Aorta (tissue), 5 donors: ENCODE results near the gene PHF13. TPM values are rescaled to one million over a fixed set of nuclear protein-coding genes. Genes with fewer than 3 reads are reported as not detected.
"Not testable (repeated sequence)": the region's sequence is repeated elsewhere in the genome, so short reads cannot be mapped to it uniquely, and the experiment has no call there.

Experiments
- ATAC-seq: fragments of 200-7000 bp; cut with Tn5 transposase; one replicate; pipeline ENCODE4 v1.9.1; 2022; ENCODE audit warnings: moderate library complexity; ENCODE audit not compliant: low FRiP score
- DNase-seq, 2 donors: peaks; one replicate each; pipeline ENCODE4 v3.0.0-alpha.2; 2020
- H3K27ac ChIP-seq, 2 donors: one replicate each; pipeline ENCODE4 v1.5.1; 2013; ENCODE audit warnings: low read length in 2 of 2, mild to moderate bottlenecking in 2 of 2, moderate library complexity in 2 of 2, control low read depth in 1 of 2, inconsistent platforms in 1 of 2, low read depth in 1 of 2
- H3K27me3 ChIP-seq, 2 donors: one replicate each; pipeline ENCODE4 v1.6.1; 2013; ENCODE audit warnings: control low read depth in 1 of 2, low read length in 1 of 2, mild to moderate bottlenecking in 1 of 2, moderate library complexity in 1 of 2; ENCODE audit not compliant: insufficient read depth in 2 of 2, control insufficient read depth in 1 of 2
- H3K36me3 ChIP-seq, 2 donors: one replicate each; pipeline ENCODE4 v1.6.1; 2013; ENCODE audit warnings: control low read depth in 1 of 2, low read length in 1 of 2, mild to moderate bottlenecking in 1 of 2; ENCODE audit not compliant: insufficient read depth in 2 of 2, control insufficient read depth in 1 of 2
- H3K4me1 ChIP-seq, 2 donors: one replicate each; pipeline ENCODE4 v1.6.1; 2013; ENCODE audit warnings: low read length in 2 of 2, control low read depth in 1 of 2, mild to moderate bottlenecking in 1 of 2, moderate library complexity in 1 of 2; ENCODE audit not compliant: insufficient read depth in 2 of 2, control insufficient read depth in 1 of 2
- H3K4me3 ChIP-seq, 2 donors: one replicate each; pipeline ENCODE4 v1.5.1; 2013; ENCODE audit warnings: low read length in 2 of 2, control low read depth in 1 of 2, mild to moderate bottlenecking in 1 of 2
- H3K9me3 ChIP-seq: one replicate; pipeline ENCODE4 v1.6.1; 2013; ENCODE audit warnings: mild to moderate bottlenecking, low read length; ENCODE audit not compliant: control insufficient read depth
- WGBS, 2 donors: extraction: QIAGEN DNeasy Blood & Tissue Kit; methylation state at CpG; one replicate each; pipeline ENCODE4 v1.1.7; 2013; 5-methylcytosine and 5-hydroxymethylcytosine counted together
- intact Hi-C, 2 donors: fragments of 100-400 bp; cut with DNase I; formaldehyde crosslinking; loops; one replicate each; pipeline versions ENCODE4 v1.14.2 to v1.15.0; 2022
- polyA plus RNA-seq, 2 donors: library from polyadenylated mRNA; stranded (reverse); fragments of 200-250 nt; gene quantifications; one replicate each; pipeline ENCODE4 v1.2.3, GENCODE V29; 2013
- total RNA-seq, 2 donors: library from RNA; stranded (reverse); fragmentation: NEBNext Ultra II Directional; extraction: Animal tissue kit (Norgen Biotek cat#: 25700); gene quantifications; one replicate each; pipeline ENCODE4 v1.2.1, GENCODE V29; 2021
- donor health status: healthy with polysubstance abuse.
- donor health status: Bipolar disorder and iron deficiency.
- donor health status: DM: no; HTN: no; CAD: no.
- donor health status: DM: no; HTN: no; CAD: no.
- donor health status: DM: yes; HTN: yes; CAD: no.

PHF13 gene
- total and polyA plus RNA-seq, 4 donors = 3.6 to 19.3 (median 14.9) TPM

DNA sequence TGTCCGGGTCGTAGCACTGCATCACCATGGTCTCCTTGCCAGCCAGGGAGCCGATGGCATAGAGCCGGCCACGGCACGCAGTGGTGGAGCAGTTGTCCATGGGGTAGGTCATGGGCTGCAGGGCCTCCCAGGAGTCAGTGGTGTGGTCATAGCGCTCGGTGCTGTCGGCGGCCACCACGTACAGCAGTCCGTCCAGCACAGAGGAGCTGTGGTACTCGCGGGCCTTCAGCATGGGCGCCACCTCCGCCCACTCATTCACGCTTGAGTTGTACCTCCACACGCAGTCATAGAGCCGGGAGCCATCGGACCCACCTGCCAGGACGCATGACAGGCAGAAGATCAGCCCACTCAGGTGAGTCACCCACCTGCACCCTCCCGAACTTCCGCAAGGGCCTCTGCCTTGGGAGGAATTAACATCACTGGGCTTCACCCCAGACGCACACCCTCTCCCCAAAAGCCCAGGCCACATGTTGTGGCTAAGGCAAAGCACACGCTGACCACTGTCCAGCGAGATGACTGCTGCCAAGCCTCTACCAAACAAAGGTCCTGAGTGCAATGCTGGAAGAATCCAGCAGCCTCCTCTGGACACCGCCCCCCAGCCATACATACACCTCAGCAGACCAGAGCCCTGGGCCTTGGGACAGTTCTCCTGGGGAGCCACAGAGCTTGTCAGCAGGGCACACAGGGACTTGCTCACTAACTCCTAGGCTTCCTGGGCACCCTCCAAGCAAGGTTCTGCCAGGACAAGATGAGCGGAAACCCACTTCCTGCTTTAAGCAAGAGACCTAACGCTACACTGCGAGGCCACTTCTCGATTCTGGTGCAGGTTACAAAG, 14.2 kb upstream of the PHF13 start:
- no peak for DNase-seq
- H3K27ac ChIP-seq = peak overlapping the region in 1 of 2 donors; percentile 14
- ATAC-seq = no peak
- 86% methylated on average over 31 of the region's 31 CpGs for WGBS, 2 donors
- peak overlapping the region in 1 of 2 donors; percentile 70 for H3K4me3 ChIP-seq
- intact Hi-C loops = no loop called here
- H3K9me3 ChIP-seq = no peaks in the 10 kb centered on the region
- H3K36me3 ChIP-seq = peaks cover 0 to 12% of the 10 kb centered on the region in 2 donors
- no peaks in the 10 kb centered on the region for H3K4me1 ChIP-seq
- H3K27me3 ChIP-seq = peaks cover 0 to 2% of the 10 kb centered on the region in 2 donors

- Histone ChIP-seq H3K36me3 (peaks cover 0 to 10% of the 10 kb centered on the region in 2 donors), H3K4me3 (peak overlapping the region; percentile 57 to 70), H3K27ac (peak overlapping the region in 1 of 2 donors; percentile 74)
- not testable (repeated sequence) for H3K27me3 ChIP-seq, ATAC-seq, DNase-seq, H3K9me3 ChIP-seq, H3K4me1 ChIP-seq
- WGBS, 2 donors = 56 to 64% methylated on average over 8 of the region's 8 CpGs
- intact Hi-C loops = loop anchor here in 1 of 2 donors (10.0 kb wide), 1 partner anchor 185 kb away; the partner anchor contains the start of gene CAMTA1
Measured at GRCh38 chr1:6599991-6600390, 13.5 kb upstream of the PHF13 start.

DNA sequence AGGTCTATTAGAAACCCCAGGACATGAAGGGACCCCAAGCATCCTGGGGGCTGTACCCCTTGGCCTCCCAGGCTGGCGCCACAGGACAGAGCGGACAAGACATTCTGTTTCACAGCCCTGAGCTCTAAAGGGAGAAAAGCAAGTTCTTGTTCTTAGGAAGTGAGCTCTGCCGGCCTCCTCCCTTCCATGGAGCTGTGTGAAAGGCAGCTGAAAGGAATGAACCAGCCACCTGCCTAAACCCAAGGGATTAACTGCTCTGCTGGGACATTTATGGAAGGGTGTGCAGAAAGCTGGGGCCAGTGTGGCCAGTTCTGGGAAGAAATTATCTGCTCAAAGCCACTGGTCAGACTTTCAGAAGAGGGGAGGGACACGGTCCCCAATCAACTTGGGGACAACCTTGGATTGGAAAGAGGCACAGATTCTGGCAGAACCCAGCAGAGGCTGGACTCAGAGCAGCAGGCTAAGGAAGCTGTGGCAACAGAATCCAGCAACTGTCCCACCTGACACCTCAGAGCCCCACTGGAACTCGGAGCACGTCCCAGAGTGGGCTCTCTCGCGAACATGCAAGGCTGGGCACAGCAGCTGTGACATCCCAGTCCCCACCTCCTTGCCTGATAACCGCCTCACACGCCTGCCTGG, 13.0 kb upstream of the PHF13 start:
- H3K36me3 ChIP-seq = peaks cover 0 to 6% of the 10 kb centered on the region in 2 donors
- intact Hi-C loops = loop anchor here in 1 of 2 donors (10.0 kb wide), 1 partner anchor 184 kb away; the partner anchor contains the start of gene CAMTA1
- peak overlapping the region; percentile 57 to 70 for H3K4me3 ChIP-seq
- H3K27ac ChIP-seq = peak overlapping the region; percentile 74 to 81
- WGBS, 2 donors = 14 to 16% methylated on average over 10 of the region's 10 CpGs
- no peaks in the 10 kb centered on the region for H3K4me1 ChIP-seq
- H3K9me3 ChIP-seq = no peaks in the 10 kb centered on the region
- no peak for DNase-seq
- ATAC-seq = no peak
- H3K27me3 ChIP-seq = peaks cover 0 to 2% of the 10 kb centered on the region in 2 donors

- ATAC-seq (peak; percentile 71), DNase-seq (peak; percentile 90 to 93)
- Histone ChIP-seq H3K27me3 (peaks cover 0 to 2% of the 10 kb centered on the region in 2 donors), H3K9me3 (no peaks in the 10 kb centered on the region), H3K4me1 (no peaks in the 10 kb centered on the region), H3K36me3 (peaks cover 0 to 6% of the 10 kb centered on the region in 2 donors), H3K27ac (peak overlapping the region; percentile 74 to 89), H3K4me3 (peak overlapping the region; percentile 57 to 70)
- intact Hi-C loops = loop anchor here in 1 of 2 donors (10.0 kb wide), 1 partner anchor 184 kb away; the partner anchor contains the start of gene CAMTA1
- 0 to 1% methylated on average over 37 to 40 of the region's 40 CpGs for WGBS, 2 donors
Measured at GRCh38 chr1:6601049-6601922, 12.2 kb upstream of the PHF13 start.

GRCh38 chr1:6601923-6602668, 11.4 kb upstream of the PHF13 start:
- H3K27me3 ChIP-seq = peaks cover 0 to 2% of the 10 kb centered on the region in 2 donors
- peak overlapping the region; percentile 57 to 70 for H3K4me3 ChIP-seq
- DNase-seq (peak in 1 of 2 donors; percentile 77), ATAC-seq (peak; percentile 3)
- peak overlapping the region; percentile 85 to 89 for H3K27ac ChIP-seq
- H3K4me1 ChIP-seq = no peaks in the 10 kb centered on the region
- H3K9me3 ChIP-seq = no peaks in the 10 kb centered on the region
- 0% methylated on average over 78 to 103 of the region's 103 CpGs for WGBS, 2 donors
- H3K36me3 ChIP-seq = peaks cover 0 to 6% of the 10 kb centered on the region in 2 donors
- intact Hi-C loops = loop anchor here in 1 of 2 donors (10.0 kb wide), 1 partner anchor 183 kb away; the partner anchor contains the start of gene CAMTA1

GRCh38 chr1:6602669-6603237, 10.8 kb upstream of the PHF13 start, which contains the start of gene KLHL21:
KLHL21 (minus strand) TSS chr1:6602869; CDS start chr1:6602817, 52 bp downstream.
- peak within 1 kb of the TSS; percentile 97 to 100 for H3K27ac ChIP-seq
- intact Hi-C loops = loop anchor here in 1 of 2 donors (1.0 to 10.0 kb wide), 2 partner anchors 11 to 182 kb away; partner anchors contain the start of genes CAMTA1 and PHF13
- H3K27me3 ChIP-seq = peaks cover 0 to 2% of the 10 kb centered on the region in 2 donors
- H3K4me3 ChIP-seq = peak within 1 kb of the TSS; percentile 57 to 70
- peaks cover 0 to 2% of the 10 kb centered on the region in 2 donors for H3K36me3 ChIP-seq
- no peaks in the 10 kb centered on the region for H3K4me1 ChIP-seq
- WGBS, 2 donors = 0% methylated on average over 39 to 84 of the region's 84 CpGs
- DNase-seq (peak; percentile 95 to 97), ATAC-seq (peak; percentile 89)
- H3K9me3 ChIP-seq = no peaks in the 10 kb centered on the region

DNA sequence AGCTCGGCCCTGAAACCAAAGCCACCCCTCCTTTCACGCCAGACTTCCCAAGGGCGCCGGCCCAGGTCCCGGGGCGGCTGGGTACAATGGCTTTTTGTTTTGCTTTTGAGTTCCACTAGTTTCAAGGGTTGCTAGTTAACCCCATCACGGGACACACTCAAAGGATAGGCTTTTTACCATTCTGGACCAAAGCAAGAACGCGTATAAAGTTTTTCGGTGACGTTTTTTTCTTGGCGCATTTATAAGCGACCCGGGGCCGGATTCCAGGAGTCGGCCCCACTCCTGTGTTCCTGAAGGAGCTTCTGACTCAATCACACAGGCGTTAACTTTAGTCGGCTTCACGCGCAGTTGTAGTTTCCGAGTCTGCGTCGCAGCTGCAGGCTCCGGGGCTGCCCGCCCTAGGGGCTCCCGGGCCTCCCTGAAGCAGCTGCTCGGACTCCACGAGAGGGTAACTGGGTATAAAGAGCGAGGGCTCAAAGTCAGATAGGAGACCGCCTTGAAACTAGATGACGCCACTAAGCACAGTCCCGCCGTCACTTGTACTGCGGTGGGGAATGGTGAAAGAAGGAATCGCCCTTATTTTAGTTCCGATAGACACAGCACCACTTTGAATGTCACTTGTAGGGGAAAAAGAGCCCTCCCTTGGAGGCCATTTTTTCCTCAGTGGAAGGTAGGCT, 10.2 kb upstream of the PHF13 start:
- ATAC-seq (peak; percentile 63), DNase-seq (peak; percentile 73 to 86)
- Histone ChIP-seq H3K9me3 (no peaks in the 10 kb centered on the region), H3K27me3 (peaks cover 0 to 2% of the 10 kb centered on the region in 2 donors), H3K4me1 (no peaks in the 10 kb centered on the region), H3K36me3 (peaks cover 0 to 2% of the 10 kb centered on the region in 2 donors), H3K27ac (peak overlapping the region; percentile 97 to 100), H3K4me3 (peak overlapping the region; percentile 49 to 60)
- intact Hi-C loops = loop anchor here in 1 of 2 donors (1.0 to 10.0 kb wide), 2 partner anchors 10 to 181 kb away; partner anchors contain the start of genes CAMTA1 and PHF13
- WGBS, 2 donors = 0 to 1% methylated on average over 36 of the region's 36 CpGs
